COLO668 (cell line): Measurements from ENCODE around the gene CHIT1.

Experiments used
- DNase-seq: peaks from one replicate; lab custom pipeline; 2025; ENCODE audit not compliant: unreplicated experiment; lab: John Stamatoyannopoulos, UW

CHIT1 gene

GRCh38 chr1:203229471-203230135 is at the start of gene CHIT1:
Gene CHIT1 (minus strand): TSS chr1:203229673. CDS start chr1:203229636, 37 bp downstream.
- no peak for DNase-seq

DNA sequence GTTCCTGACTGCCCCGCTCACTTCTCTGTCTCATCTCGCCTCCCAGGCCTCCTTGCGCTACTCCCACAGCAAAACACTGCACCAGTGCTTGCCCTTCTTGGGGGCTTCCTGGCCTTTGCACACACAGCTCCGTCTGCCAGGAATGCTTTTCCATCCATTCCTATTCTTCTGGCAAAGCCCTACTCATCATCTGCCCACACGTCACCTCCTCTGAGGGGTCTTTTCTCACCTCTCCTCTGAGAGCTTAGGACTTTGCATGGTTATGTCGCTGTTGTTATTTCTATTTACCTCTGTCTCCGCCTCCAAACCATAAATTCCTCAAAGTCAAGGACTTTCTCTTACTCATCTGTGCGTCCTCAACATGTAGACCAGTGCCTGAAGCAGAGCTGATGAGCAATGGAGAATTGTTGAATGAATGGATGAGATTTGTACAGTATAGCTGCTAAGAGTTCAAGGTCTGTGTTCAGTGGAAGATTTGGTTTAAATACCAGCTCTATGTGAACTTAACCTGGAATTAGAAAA is 49.5 kb upstream of the CHIT1 start:
- DNase-seq = no peak

- no peak for DNase-seq
Measured at GRCh38 chr1:203278082-203278884, 48.8 kb upstream of the CHIT1 start.

GRCh38 chr1:203276916-203277545 is 47.6 kb upstream of the CHIT1 start:
- DNase-seq = no peak

DNA sequence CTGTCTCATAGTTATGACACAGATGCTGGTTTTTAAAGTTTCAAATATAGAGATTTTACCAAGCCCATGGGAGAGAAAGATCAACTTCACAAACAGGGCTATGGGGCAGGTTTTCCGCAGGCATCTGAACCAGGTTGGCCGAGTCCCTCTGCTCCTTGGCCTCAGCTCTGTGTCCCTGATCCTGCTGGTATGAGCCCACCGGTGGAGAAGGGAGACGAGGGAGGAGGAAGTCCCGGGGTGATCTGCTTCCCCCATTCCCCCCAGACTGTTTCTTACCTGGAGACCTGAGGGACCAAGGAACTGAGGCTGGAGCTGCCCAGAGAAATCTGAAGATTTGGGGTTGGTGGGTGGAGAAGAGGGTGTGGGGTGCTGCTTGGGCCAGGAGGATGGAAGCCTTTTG is 46.9 kb upstream of the CHIT1 start:
- no peak for DNase-seq

DNA sequence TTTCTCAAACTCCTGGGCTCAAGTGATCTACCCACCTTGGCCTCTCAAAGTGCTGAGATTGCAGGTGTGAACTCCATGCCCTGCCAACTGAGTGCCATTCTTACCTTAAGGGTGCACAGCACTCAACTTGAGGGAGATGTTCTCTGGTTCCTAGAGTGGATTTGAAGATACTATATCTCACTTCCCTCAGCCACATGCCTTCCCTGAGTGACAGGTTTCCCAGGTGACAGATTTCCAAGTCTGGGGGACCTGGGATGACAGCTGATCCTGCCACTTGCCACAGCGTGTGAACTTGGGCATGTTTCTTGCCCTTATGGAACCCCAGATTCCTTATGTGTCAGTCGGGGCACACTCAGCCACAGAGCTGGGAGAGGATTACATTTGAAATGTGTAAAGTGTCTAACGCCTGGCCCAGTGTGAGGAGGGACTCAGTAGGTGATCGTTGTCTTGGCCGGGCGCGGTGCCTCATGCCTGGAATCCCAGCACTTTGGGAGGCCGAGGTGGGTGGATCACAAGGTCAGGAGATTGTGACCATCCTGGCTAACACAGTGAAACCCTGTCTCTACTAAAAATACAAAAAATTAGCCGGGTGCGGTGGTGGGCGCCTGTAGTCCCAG is 46.3 kb upstream of the CHIT1 start:
- DNase-seq = no peak

DNA sequence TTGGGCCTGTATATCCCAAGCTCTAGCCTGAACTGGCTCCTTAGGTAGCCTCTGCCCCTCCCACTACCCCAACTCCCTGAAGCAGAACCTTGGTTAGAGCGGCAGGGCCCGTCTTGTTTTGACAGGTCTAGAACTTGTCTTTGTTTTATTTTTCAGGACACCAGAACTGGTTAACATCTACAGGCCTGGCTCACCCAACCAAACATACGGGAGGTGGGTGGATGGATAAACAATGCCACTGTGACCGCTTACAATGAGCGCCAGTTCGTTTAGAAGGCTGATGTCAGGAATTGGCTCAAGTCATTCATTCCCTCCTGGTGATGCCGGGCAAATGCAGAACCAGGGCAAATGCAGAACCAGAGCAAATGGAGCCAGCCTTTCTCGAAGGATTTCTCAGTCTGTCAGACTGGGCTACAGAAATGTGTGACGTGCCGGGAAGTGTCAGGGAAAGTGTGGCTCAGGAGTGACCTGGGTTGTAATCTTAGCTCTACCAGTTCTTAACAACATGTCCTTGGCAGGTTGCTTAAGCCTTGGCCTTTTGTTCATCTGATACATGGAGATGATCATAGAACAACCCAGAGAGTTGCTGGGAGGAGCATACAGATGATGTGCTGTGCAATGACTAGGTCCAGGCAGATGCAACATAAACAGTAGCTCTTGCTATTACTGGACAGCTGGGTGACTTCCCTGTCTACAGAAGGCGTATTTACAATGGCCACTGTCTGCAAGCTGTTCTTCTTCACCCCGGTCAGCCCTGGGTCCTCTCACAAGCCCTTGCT is 45.3 kb upstream of the CHIT1 start:
- DNase-seq = no peak

DNA sequence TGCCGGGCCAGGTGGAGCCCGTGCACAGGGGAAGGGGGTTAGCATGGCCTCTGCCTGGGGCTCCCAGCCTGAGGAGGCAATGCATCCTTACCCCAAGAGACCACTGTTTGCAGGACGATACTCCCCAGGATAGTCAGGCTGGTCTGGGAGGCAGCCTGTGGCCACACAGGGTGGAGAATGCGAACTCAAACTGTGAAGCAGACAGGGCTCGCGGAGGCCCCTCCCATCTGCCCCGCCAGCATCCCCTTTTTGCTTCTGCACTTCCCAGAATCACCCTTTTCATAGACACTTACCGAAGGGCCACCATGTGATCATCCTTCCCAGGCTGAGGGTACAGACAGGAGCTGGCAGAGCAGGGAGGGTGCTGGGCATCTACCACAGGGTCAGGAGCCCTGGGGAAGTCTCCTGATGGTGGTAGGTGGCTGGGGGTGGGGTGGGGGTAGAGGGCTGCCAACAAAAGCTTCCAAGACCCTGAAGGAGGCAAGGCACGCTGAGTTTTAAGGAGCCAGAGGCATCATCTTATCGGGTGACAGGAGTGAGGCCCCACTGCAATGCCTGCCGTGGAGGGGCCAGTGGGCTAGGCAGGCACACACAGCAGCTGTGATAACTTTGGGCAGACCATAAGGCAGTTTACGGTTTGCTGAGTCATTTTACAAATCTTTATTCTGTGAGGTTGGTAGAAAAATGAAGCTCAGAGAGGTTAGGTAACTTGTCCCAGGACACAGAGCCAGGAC is 44.6 kb upstream of the CHIT1 start:
- DNase-seq = no peak

DNA sequence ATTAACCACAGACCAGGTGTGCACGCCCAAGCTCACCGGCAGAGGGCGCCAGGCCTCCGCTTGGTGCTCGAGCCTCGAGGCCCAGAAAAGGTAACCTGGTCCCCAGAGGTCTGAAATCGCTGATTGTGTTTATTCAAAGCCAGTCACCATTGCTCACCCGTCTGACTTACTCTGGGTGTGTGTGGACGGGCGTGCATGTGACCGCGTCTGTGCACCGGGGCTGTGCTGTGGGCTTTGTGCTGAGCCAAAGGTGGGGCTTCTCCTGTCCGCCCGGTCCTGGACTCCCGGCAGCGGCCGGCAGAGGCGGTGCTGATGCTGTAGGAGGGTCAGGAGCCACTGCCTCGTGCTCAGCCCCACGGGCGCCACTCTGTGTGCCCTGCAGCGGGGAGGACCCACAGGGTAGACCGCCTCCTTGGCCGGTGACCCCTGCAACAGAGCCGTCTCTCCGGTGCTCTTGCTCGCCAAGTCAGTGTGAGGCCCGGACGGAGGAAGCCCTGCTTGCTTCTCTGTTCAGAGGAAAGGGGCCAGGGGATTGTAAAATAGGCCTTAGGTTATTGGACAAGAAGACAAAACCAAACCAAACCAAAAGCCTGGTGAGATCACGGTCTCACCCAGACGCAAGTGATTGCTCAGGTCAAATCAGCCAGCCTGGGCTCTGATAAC is 43.9 kb upstream of the CHIT1 start:
- DNase-seq = peak; percentile 93

GRCh38 chr1:203272633-203273205 is 43.2 kb upstream of the CHIT1 start:
- DNase-seq = no peak

DNA sequence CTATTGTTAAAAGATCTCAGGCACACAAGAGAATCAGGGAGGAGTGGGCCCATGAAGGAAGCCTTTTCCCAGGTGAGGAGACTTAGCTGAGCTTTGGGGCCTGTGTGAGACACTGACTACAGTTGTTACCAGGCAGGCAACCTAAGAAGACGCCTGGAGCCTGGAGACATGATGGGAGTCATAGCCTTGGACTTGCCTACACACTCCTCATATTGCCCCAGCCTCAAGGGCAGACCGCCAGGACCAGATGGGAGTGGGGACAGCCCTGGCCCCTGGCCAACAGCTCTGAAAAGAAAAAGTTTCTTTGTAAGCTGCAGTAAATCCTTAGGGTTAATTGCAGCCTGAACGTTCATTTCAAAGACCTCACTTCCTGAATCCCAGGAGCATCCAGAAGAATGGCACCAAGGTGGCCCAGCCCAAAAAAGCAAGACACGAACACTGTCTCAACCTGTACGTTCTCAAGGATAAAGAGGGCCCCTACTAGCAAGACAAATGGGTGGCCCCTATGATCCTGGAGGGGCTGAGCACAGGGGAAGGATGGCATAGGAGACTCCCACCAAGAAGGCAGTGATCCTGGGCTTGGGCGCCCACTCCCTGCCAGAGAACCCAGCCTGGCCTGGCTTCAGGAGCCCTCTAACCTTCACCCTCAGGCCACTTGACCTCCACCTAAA is 42.6 kb upstream of the CHIT1 start:
- no peak for DNase-seq

GRCh38 chr1:203271018-203271743 is 41.7 kb upstream of the CHIT1 start:
- DNase-seq = no peak

DNA sequence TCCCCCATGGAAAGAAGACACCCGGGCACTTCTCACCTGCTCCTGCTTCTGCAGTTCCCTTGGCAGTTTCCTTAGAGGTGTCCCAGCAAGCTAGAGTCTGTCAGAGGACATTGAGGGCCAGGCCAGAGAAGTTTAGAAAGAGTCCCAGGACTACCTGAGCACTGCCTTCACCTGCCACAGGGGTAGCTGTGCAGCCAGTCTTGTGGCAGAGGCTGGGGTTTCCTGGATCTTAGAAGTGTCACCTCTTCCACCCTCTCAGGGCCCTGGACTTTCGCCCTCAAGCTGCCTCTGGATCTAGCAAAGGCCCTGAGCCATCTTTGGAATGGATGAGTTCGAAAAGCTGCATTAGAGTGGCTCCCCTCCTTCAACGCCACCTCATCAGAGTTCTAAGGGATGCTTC is 41.0 kb upstream of the CHIT1 start:
- no peak for DNase-seq

DNA sequence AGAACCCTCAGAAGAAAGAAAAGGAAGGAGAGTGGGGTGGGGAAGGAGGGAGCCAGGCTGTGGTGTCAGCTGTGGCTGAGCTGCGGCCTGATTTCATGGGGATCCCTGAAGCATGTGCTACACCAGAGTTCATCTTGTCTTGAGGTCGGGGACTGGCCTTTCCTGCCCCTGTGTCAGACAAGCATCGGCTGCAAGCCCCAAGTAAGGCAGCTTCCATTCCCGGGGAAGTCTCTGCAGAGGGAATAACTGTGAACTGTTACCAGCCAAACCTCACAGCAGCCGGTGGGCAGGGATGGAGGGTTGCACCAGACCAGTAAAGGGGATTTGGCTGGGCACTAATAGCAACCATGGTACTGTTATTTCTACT is 40.2 kb upstream of the CHIT1 start:
- DNase-seq = no peak

DNA sequence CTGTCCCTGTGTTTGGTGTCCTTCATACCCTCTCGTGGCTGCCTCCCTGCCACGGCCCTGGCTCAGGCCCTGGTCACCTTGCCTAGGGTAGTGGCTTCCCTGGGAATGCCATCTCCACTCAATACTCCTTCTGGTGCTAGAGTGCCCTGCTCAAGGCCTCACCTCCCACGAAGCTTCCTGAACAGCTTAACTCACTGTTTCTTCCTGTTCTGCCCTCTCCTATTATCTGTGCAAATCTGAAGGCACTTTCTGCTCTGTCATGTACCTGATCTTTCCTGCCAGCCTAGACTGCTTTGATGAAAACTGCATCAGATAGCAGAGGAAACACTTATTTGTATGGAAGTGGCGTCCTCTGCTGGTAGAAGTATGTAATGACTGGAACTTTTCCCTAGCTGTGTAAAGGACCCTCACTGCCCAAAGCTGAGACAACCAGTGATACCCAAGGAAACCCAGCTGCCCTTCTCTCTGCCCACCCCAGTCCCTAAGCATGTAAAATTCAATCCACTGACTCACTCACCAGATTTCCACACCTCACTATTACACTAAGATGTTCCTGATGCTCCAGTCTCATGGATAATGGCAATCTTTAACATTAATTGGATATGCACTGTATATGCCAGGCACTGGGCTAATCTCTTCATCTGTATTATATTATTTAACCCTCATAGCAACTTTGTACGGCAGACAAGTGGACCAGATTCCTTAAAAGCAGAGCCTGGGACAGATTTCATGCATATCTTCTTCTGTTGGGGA is 39.6 kb upstream of the CHIT1 start:
- peak; percentile 53 for DNase-seq

DNA sequence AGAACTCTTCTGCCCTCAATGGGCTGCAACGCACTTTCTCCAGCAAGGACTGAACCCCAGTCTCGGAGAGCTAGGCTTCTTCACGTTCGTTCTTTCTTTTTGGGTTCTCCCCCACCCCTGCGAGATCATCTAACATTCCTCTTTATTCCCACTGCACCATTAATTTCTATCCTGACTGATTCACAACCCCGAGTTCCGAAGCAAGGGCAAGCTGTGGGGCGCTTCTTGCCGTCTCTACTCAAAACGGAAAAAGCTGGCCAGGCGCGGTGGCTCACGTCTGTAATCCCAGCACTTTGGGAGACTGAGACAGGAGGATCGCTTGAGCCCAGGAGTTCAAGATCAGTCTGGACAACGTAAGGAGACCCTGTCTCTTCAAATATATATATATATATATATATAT is 38.4 kb upstream of the CHIT1 start:
- DNase-seq = no peak

DNA sequence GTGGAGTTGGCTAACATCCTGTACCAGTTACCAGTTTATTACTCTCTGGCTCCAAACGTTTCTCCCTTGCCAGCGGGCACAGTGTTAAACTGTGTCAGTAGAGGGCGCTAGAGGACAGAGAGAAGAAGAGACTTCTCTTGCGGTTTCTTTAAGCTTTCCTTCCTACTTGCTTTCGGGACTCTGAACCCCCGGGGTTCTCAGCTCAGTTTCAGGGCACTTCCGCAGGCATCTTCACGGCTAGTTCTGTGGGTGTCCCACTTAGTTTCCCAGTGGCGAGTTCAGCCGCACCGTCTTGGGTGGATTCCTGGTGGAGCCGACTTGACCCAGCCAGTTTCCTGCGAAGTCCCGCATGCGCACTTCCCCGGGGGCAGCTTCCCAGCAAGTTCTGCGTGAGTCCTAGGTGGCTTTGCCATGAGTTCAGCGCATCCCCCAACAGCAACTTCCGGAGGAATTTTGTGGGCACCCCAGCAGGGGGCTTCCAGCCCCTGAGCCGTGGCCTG is 37.9 kb upstream of the CHIT1 start:
- DNase-seq = peak; percentile 82
